Peyer's patch (tissue), 4 donors: ENCODE data around the gene OPRL1. TPM values are rescaled to one million over a fixed set of nuclear protein-coding genes. Genes with fewer than 3 reads are reported as not detected.

ENCODE experiments used
- DNase-seq, 3 donors: peaks; one replicate each; pipeline ENCODE4 v3.0.0-alpha.2; 2017 to 2019
- H3K27ac ChIP-seq, 4 donors: fragments of 200-600 bp; sonication (generic); one replicate each; pipeline ENCODE4 v1.5.1; 2016 to 2019
- H3K27me3 ChIP-seq, 2 donors: fragments of 200-600 bp; sonication (generic); one replicate each; pipeline ENCODE4 v1.5.1; 2019
- H3K36me3 ChIP-seq, 3 donors: fragments of 200-600 bp; sonication (generic); one replicate each; pipeline ENCODE4 v1.5.1; 2016 to 2019
- H3K4me1 ChIP-seq, 4 donors: fragments of 200-600 bp; sonication (generic); one replicate each; pipeline ENCODE4 v1.5.1; 2016 to 2019
- H3K4me3 ChIP-seq, 4 donors: fragments of 200-600 bp; sonication (generic); 1 replicate in 3 of 4; 2 replicates in 1 of 4; pipeline ENCODE4 v1.5.1; 2016 to 2019; ENCODE audit warnings: mild to moderate bottlenecking in 1 of 4
- H3K9me3 ChIP-seq, 4 donors: fragments of 200-600 bp; sonication (generic); one replicate each; pipeline ENCODE4 v1.5.1; 2016 to 2019; ENCODE audit warnings: mild to moderate bottlenecking in 1 of 4
- CTCF ChIP-seq, 6 experiments: fragments of 450-650 bp in 4 of 6; fragments of 200-600 bp in 2 of 6; sonication (generic) in 1 of 6; IDR thresholded peaks; one replicate each; pipeline ENCODE4 v1.5.1; 2017 to 2019; ENCODE audit warnings: antibody characterized with exemption in 6 of 6, mild to moderate bottlenecking in 3 of 6, moderate library complexity in 1 of 6
- POLR2A ChIP-seq, 2 donors: fragments of 450-650 bp; IDR thresholded peaks; one replicate each; pipeline ENCODE4 v1.5.1; 2017; ENCODE audit warnings: antibody characterized with exemption in 2 of 2, mild to moderate bottlenecking in 2 of 2, moderate library complexity in 2 of 2
- small RNA-seq, 2 donors: library from RNA; depleted of rRNA; stranded (forward); fragments of <200 nt; gene quantifications; one replicate each; pipeline ENCODE3, GENCODE V24; 2016
- total RNA-seq, 4 donors: library from RNA; depleted of rRNA; stranded (reverse); fragments of >200 nt; gene quantifications; one replicate each; pipeline ENCODE4 v1.1.0, GENCODE V29; 2016

OPRL1 gene
- total RNA-seq, 4 donors from 2014 or later: 0.27 TPM; not detected in 3

- Histone ChIP-seq H3K27ac (no peak overlapping the region), H3K4me3 (no peak overlapping the region), H3K4me1 (no peaks in the 10 kb centered on the region), H3K36me3 (no peaks in the 10 kb centered on the region), H3K9me3 (peaks cover 0 to 8% (median 2%) of the 10 kb centered on the region in 4 donors), H3K27me3 (no peaks in the 10 kb centered on the region)
- no peak for DNase-seq
- no peak for TF ChIP-seq POLR2A (IDR thresholded peaks at IDR 0.05)
- no peak for TF ChIP-seq CTCF (IDR thresholded peaks at IDR 0.05)
Observed at GRCh38 chr20:64149809-64150560, 70.1 kb downstream of the OPRL1 start.

Small RNA genes lying within 50 kb of the gene (small RNA-seq; reads per million reads assigned to genes)
- gene AL355803.1 (0 reads per million in 2 donors), gene MIR6813 (0 reads per million in 2 donors)

Other genes starting within 250 kb of the OPRL1 start
- 10 to 100 TPM in 1 of 4 donors, 1 to 10 TPM in 3; 1.9 to 33.0 (median 4.4) TPM for gene ZBTB46, start 248.8 kb upstream of the OPRL1 start, total RNA-seq
- not detected for gene ABHD16B, start 218.6 kb upstream of the OPRL1 start, total RNA-seq
- gene TPD52L2, start 214.8 kb upstream of the OPRL1 start, total RNA-seq: 10 to 100 TPM; 59.4 to 78.7 (median 65.1) TPM
- gene DNAJC5, start 185.0 kb upstream of the OPRL1 start, total RNA-seq: 100 to 1,000 TPM in 3 of 4 donors, 10 to 100 TPM in 1; 41.3 to 137 (median 113) TPM
- gene UCKL1, start 123.7 kb upstream of the OPRL1 start, total RNA-seq: 100 to 1,000 TPM in 3 of 4 donors, 10 to 100 TPM in 1; 70.4 to 189 (median 136) TPM
- gene ZNF512B, start 110.2 kb upstream of the OPRL1 start, total RNA-seq: 1 to 10 TPM; 5.8 to 7.4 (median 6.4) TPM
- 10 to 100 TPM in 3 of 4 donors, 1 to 10 TPM in 1; 1.7 to 14.3 (median 11.1) TPM for gene SAMD10, start 100.4 kb upstream of the OPRL1 start, total RNA-seq
- gene PRPF6, start 99.0 kb upstream of the OPRL1 start, total RNA-seq: 10 to 100 TPM; 49.6 to 95.7 (median 64.2) TPM
- 1 to 10 TPM in 2 of 4 donors, under 1 TPM in 2; 0.18 to 2.1 (median 1.1) TPM for gene C20orf204, start 43.9 kb upstream of the OPRL1 start, total RNA-seq
- gene SOX18, start 30.4 kb upstream of the OPRL1 start, total RNA-seq: 1 to 10 TPM in 3 of 4 donors, not detected in 1; 2.8 to 6.6 (median 3.4) TPM
- 10 to 100 TPM in 2 of 4 donors, 1 to 10 TPM in 2; 4.7 to 19.8 (median 8.3) TPM for gene TCEA2, start 16.9 kb upstream of the OPRL1 start, total RNA-seq
- 10 to 100 TPM in 1 of 4 donors, 1 to 10 TPM in 3; 3.3 to 39.6 (median 6.8) TPM for gene RGS19, start 564 bp upstream of the OPRL1 start, total RNA-seq
- gene LKAAEAR1, start 4.3 kb downstream of the OPRL1 start, total RNA-seq: not detected
- gene NPBWR2, start 27.5 kb downstream of the OPRL1 start, total RNA-seq: not detected
- under 1 TPM in 2 of 4 donors, not detected in 2; 0.18 to 0.83 TPM for gene MYT1, start 84.4 kb downstream of the OPRL1 start, total RNA-seq
- gene PCMTD2, start 175.7 kb downstream of the OPRL1 start, total RNA-seq: 10 to 100 TPM; 34.5 to 90.8 (median 46.9) TPM